Stimulated activated CD4-positive, alpha-beta T cell treated with anti-CD3 and anti-CD28 coated beads, TNF-alpha, amount 100 ng/mL, for 1 hour (primary cell): Measurements from ENCODE around the gene GALNT14.

ENCODE experiments used
- DNase-seq, 3 donors: peaks; one replicate each; pipeline ENCODE4 v3.0.0-alpha.2; 2020; ENCODE audit warnings: low read depth in 3 of 3, low spot score in 1 of 3

GALNT14 gene

GRCh38 chr2:30860726-30861125 lies 277.5 kb downstream of the GALNT14 start:
- no peak for DNase-seq
